Ovary (tissue), 9 donors: ENCODE data around the gene FARP1. TPM values are rescaled to one million over a fixed set of nuclear protein-coding genes. Genes with fewer than 3 reads are reported as not detected.

Source experiments
- DNase-seq, 5 donors: peaks; one replicate each; pipeline ENCODE4 v3.0.0-alpha.2; 2019 to 2020
- H3K27ac ChIP-seq, 2 donors: fragments of 200-600 bp; one replicate each; pipeline versions ENCODE4 v1.5.1 to v1.8.0; 2019 to 2022
- H3K27me3 ChIP-seq: fragments of 200-600 bp; one replicate; pipeline ENCODE4 v1.8.0; 2022
- H3K36me3 ChIP-seq: fragments of 200-600 bp; sonication (generic); one replicate; pipeline ENCODE4 v1.5.1; 2019
- H3K4me1 ChIP-seq: one replicate; pipeline ENCODE4 v1.8.1; 2013; ENCODE audit warnings: mild to moderate bottlenecking, moderate library complexity; ENCODE audit not compliant: insufficient read depth
- H3K4me3 ChIP-seq: fragments of 200-600 bp; sonication (generic); one replicate; pipeline ENCODE4 v1.5.1; 2017
- H3K9me3 ChIP-seq, 2 donors: fragments of 200-600 bp in 1 of 2; sonication (generic) in 1 of 2; one replicate each; pipeline versions ENCODE4 v1.5.1 to v1.8.1; 2013 to 2019; ENCODE audit warnings: mild to moderate bottlenecking in 1 of 2, moderate library complexity in 1 of 2
- CTCF ChIP-seq, 3 donors: fragments of 450-650 bp in 2 of 3; fragments of 200-600 bp in 1 of 3; IDR thresholded peaks; one replicate each; pipeline versions ENCODE4 v1.5.1 to v1.8.0; 2016 to 2022; ENCODE audit warnings: antibody characterized with exemption in 3 of 3, mild to moderate bottlenecking in 1 of 3
- EP300 ChIP-seq: sonication (generic); formaldehyde crosslinking; IDR thresholded peaks from one replicate; pipeline ENCODE4 v1.6.1; 2017; ENCODE audit warnings: antibody characterized with exemption
- POLR2A ChIP-seq: fragments of 450-650 bp; IDR thresholded peaks from one replicate; pipeline ENCODE4 v1.6.1; 2017; ENCODE audit warnings: antibody characterized with exemption, mild to moderate bottlenecking, moderate library complexity
- WGBS, 3 donors: extraction: QIAGEN DNeasy Blood & Tissue Kit in 1 of 3; methylation state at CpG; one replicate each; pipeline versions ENCODE4 v1.1.5 to v1.1.7; 2013 to 2017; 5-methylcytosine and 5-hydroxymethylcytosine counted together
- intact Hi-C, 4 donors: fragments of 100-400 bp; cut with DNase I; formaldehyde crosslinking; loops; one replicate each; pipeline versions ENCODE4 v1.11.0 to v1.15.1; 2022 to 2023
- polyA plus RNA-seq, 2 donors: library from polyadenylated mRNA; stranded (reverse); fragments of 200-250 nt in 1 of 2; fragments of 350-450 nt in 1 of 2; fragmentation: Illumina TruSeq in 1 of 2; extraction: RNeasy Lipid Tissue Mini Kit (QIAGEN cat#74804) in 1 of 2; gene quantifications; one replicate each; pipeline ENCODE4 v1.2.3, GENCODE V29; 2013 to 2014
- total RNA-seq, 7 donors: library from RNA; depleted of rRNA in 2 of 7; stranded (reverse); fragments of >200 nt in 2 of 7; fragmentation: NEBNext Ultra II Directional in 3 of 7; extraction: Animal tissue kit (Norgen Biotek cat#: 25700) in 3 of 7; gene quantifications; one replicate each; pipeline versions ENCODE4 v1.1.0 to v1.2.4, GENCODE V29; 2016 to 2023
- donor health status: DM: no; HTN: no; CAD: no; lungs with moderate emphysema.
- donor health status: DM: no; HTN: no; CAD: no.
- donor health status: Bipolar disorder and iron deficiency.
- donor health status: DM: yes; HTN: yes; CAD: no.
- donor health status: DM: no; HTN: no; CAD: no.
- donor health status: DM: yes; HTN: yes; CAD: no.

The FARP1 gene
- total and polyA plus RNA-seq, 9 donors, result 10.2 to 90.1 (median 35.6) TPM

- H3K36me3 ChIP-seq, result no peaks in the 10 kb centered on the region
- H3K4me3 ChIP-seq, result no peak overlapping the region
- intact Hi-C loops, result loop anchor here in 2 of 4 donors (10.0 kb wide), 1 partner anchor 87 kb away; the partner anchor contains the start of gene STK24 (in 2 of the 2)
- 87 to 90% (median 88%) methylated on average over 5 of the region's 5 CpGs for WGBS, 3 donors
- DNase-seq, result no peak
- H3K9me3 ChIP-seq, result no peaks in the 10 kb centered on the region
- TF ChIP-seq POLR2A (no peak), EP300 (no peak), CTCF (IDR thresholded peaks at IDR 0.05) (no peak)
- no peaks in the 10 kb centered on the region for H3K27me3 ChIP-seq
- peaks cover 22% of the 10 kb centered on the region for H3K4me1 ChIP-seq
- H3K27ac ChIP-seq, result no peak overlapping the region
Observed at GRCh38 chr13:98487522-98487921, 344.6 kb downstream of the FARP1 start.

- Histone ChIP-seq H3K9me3 (no peaks in the 10 kb centered on the region), H3K4me1 (peaks cover 17% of the 10 kb centered on the region), H3K27me3 (no peaks in the 10 kb centered on the region), H3K4me3 (no peak overlapping the region), H3K36me3 (no peaks in the 10 kb centered on the region), H3K27ac (no peak overlapping the region)
- DNase-seq, result no peak
- no peak for TF ChIP-seq CTCF (IDR thresholded peaks at IDR 0.05)
- intact Hi-C loops, result loop anchor here in 2 of 4 donors (10.0 kb wide), 1 partner anchor 86 kb away; the partner anchor contains the start of gene STK24 (in 2 of the 2)
- 87 to 94% (median 87%) methylated on average over 11 of the region's 11 CpGs for WGBS, 3 donors
Observed at GRCh38 chr13:98488736-98489135, 345.8 kb downstream of the FARP1 start.

- Histone ChIP-seq H3K27ac (no peak overlapping the region), H3K9me3 (no peaks in the 10 kb centered on the region), H3K4me1 (peaks cover 9% of the 10 kb centered on the region), H3K27me3 (no peaks in the 10 kb centered on the region), H3K4me3 (no peak overlapping the region), H3K36me3 (no peaks in the 10 kb centered on the region)
- TF ChIP-seq EP300, result no peak
- no peak for TF ChIP-seq POLR2A
- TF ChIP-seq CTCF (IDR thresholded peaks at IDR 0.05), result no peak
- no peak for DNase-seq
- 90 to 92% (median 90%) methylated on average over 8 of the region's 8 CpGs for WGBS, 3 donors
- intact Hi-C loops, result loop anchor here in 2 of 4 donors (10.0 kb wide), 1 partner anchor 85 kb away; the partner anchor contains the start of gene STK24 (in 2 of the 2)
Observed at GRCh38 chr13:98489446-98490194, 346.7 kb downstream of the FARP1 start.

GRCh38 chr13:98490195-98490836, 347.4 kb downstream of the FARP1 start:
- peaks cover 5% of the 10 kb centered on the region for H3K4me1 ChIP-seq
- H3K27ac ChIP-seq, result no peak overlapping the region
- TF ChIP-seq POLR2A, result no peak
- no peak for TF ChIP-seq CTCF (IDR thresholded peaks at IDR 0.05)
- TF ChIP-seq EP300, result no peak
- 65 to 74% (median 66%) methylated on average over 9 of the region's 9 CpGs for WGBS, 3 donors
- H3K9me3 ChIP-seq, result no peaks in the 10 kb centered on the region
- H3K27me3 ChIP-seq, result no peaks in the 10 kb centered on the region
- no peaks in the 10 kb centered on the region for H3K36me3 ChIP-seq
- intact Hi-C loops, result no loop called here
- H3K4me3 ChIP-seq, result no peak overlapping the region
- DNase-seq, result no peak
